Ovary (tissue), 9 donors: ENCODE results near the gene NRXN2. TPM values are rescaled to one million over a fixed set of nuclear protein-coding genes. Genes with fewer than 3 reads are reported as not detected.
A peak's percentile ranks its signal among the peaks of the same experiment; 100 is the strongest.

Experiments used
- DNase-seq, 5 donors: peaks; one replicate each; pipeline ENCODE4 v3.0.0-alpha.2; 2019 to 2020
- H3K27ac ChIP-seq, 2 donors: fragments of 200-600 bp; one replicate each; pipeline versions ENCODE4 v1.5.1 to v1.8.0; 2019 to 2022
- H3K27me3 ChIP-seq: fragments of 200-600 bp; one replicate; pipeline ENCODE4 v1.8.0; 2022
- H3K36me3 ChIP-seq: fragments of 200-600 bp; sonication (generic); one replicate; pipeline ENCODE4 v1.5.1; 2019
- H3K4me1 ChIP-seq: one replicate; pipeline ENCODE4 v1.8.1; 2013; ENCODE audit warnings: mild to moderate bottlenecking, moderate library complexity; ENCODE audit not compliant: insufficient read depth
- H3K4me3 ChIP-seq: fragments of 200-600 bp; sonication (generic); one replicate; pipeline ENCODE4 v1.5.1; 2017
- H3K9me3 ChIP-seq, 2 donors: fragments of 200-600 bp in 1 of 2; sonication (generic) in 1 of 2; one replicate each; pipeline versions ENCODE4 v1.5.1 to v1.8.1; 2013 to 2019; ENCODE audit warnings: mild to moderate bottlenecking in 1 of 2, moderate library complexity in 1 of 2
- EP300 ChIP-seq: sonication (generic); formaldehyde crosslinking; IDR thresholded peaks from one replicate; pipeline ENCODE4 v1.6.1; 2017; ENCODE audit warnings: antibody characterized with exemption
- POLR2A ChIP-seq: fragments of 450-650 bp; IDR thresholded peaks from one replicate; pipeline ENCODE4 v1.6.1; 2017; ENCODE audit warnings: antibody characterized with exemption, mild to moderate bottlenecking, moderate library complexity
- whole genome bisulfite sequencing, 3 donors: extraction: QIAGEN DNeasy Blood & Tissue Kit in 1 of 3; methylation state at CpG; one replicate each; pipeline versions ENCODE4 v1.1.5 to v1.1.7; 2013 to 2017; 5-methylcytosine and 5-hydroxymethylcytosine counted together
- intact Hi-C, 4 donors: fragments of 100-400 bp; cut with DNase I; formaldehyde crosslinking; loops; one replicate each; pipeline versions ENCODE4 v1.11.0 to v1.15.1; 2022 to 2023
- polyA plus RNA-seq, 2 donors: library from polyadenylated mRNA; stranded (reverse); fragments of 200-250 nt in 1 of 2; fragments of 350-450 nt in 1 of 2; fragmentation: Illumina TruSeq in 1 of 2; extraction: RNeasy Lipid Tissue Mini Kit (QIAGEN cat#74804) in 1 of 2; gene quantifications; one replicate each; pipeline ENCODE4 v1.2.3, GENCODE V29; 2013 to 2014
- total RNA-seq, 7 donors: library from RNA; depleted of rRNA in 2 of 7; stranded (reverse); fragments of >200 nt in 2 of 7; fragmentation: NEBNext Ultra II Directional in 3 of 7; extraction: Animal tissue kit (Norgen Biotek cat#: 25700) in 3 of 7; gene quantifications; one replicate each; pipeline versions ENCODE4 v1.1.0 to v1.2.4, GENCODE V29; 2016 to 2023
- TF ChIP-seq, protein P1 (sequence below), 3 donors: fragments of 450-650 bp in 2 of 3; fragments of 200-600 bp in 1 of 3; IDR thresholded peaks; one replicate each; pipeline versions ENCODE4 v1.5.1 to v1.8.0; 2016 to 2022; ENCODE audit warnings: antibody characterized with exemption in 3 of 3, mild to moderate bottlenecking in 1 of 3
- donor health status: DM: no; HTN: no; CAD: no; lungs with moderate emphysema.
- donor health status: DM: no; HTN: no; CAD: no.
- donor health status: Bipolar disorder and iron deficiency.
- donor health status: DM: yes; HTN: yes; CAD: no.
- donor health status: DM: no; HTN: no; CAD: no.
- donor health status: DM: yes; HTN: yes; CAD: no.

NRXN2 gene
- total and polyA plus RNA-seq, 9 donors, result 6.4 to 64.1 (median 19.7) TPM

GRCh38 chr11:64750361-64751054 is 27.5 kb upstream of the NRXN2 start:
- WGBS, 3 donors, result 92 to 96% (median 93%) methylated on average over 13 of the region's 13 CpGs
- TF ChIP-seq, protein P1, sequence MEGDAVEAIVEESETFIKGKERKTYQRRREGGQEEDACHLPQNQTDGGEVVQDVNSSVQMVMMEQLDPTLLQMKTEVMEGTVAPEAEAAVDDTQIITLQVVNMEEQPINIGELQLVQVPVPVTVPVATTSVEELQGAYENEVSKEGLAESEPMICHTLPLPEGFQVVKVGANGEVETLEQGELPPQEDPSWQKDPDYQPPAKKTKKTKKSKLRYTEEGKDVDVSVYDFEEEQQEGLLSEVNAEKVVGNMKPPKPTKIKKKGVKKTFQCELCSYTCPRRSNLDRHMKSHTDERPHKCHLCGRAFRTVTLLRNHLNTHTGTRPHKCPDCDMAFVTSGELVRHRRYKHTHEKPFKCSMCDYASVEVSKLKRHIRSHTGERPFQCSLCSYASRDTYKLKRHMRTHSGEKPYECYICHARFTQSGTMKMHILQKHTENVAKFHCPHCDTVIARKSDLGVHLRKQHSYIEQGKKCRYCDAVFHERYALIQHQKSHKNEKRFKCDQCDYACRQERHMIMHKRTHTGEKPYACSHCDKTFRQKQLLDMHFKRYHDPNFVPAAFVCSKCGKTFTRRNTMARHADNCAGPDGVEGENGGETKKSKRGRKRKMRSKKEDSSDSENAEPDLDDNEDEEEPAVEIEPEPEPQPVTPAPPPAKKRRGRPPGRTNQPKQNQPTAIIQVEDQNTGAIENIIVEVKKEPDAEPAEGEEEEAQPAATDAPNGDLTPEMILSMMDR (IDR thresholded peaks at IDR 0.05), result no peak
- TF ChIP-seq POLR2A (no peak), EP300 (no peak)
- Histone ChIP-seq H3K36me3 (no peaks in the 10 kb centered on the region), H3K27me3 (no peaks in the 10 kb centered on the region), H3K4me1 (peaks cover 3% of the 10 kb centered on the region), H3K27ac (no peak overlapping the region), H3K4me3 (no peak overlapping the region), H3K9me3 (no peaks in the 10 kb centered on the region)
- DNase-seq, result no peak
- intact Hi-C loops, result no loop called here

DNA sequence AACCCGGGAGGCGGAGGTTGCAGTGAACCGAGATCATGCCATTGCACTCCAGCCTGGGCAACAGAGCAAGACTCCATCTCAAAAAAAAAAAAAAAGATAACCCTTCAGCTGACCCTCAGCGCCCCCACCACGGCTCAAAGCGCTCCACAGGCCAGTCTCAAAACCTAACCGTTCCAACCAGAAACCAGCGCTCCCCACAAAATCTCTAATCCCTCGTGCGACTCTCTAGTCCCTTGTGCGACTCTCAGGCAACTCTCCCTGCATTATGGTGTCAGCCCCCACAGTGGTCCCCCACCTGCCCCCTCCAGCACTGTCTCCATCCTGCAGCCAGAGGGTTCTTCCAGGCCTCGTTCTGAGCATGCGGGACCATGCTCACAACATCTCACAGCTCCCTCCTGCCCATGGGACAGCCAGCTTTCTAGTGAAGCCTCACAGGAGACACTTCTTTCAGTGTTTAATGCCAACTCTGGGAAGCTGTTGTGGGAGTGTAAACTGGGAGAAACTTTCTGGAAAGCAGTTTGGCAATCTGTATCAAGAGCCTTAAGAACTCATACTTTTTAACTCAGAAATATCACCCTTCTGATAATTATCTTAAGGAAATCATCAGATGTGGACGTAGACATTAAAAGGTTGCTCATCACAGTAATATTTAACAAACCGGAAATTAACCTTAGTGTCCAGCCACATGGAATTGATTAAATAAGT is 25.1 kb upstream of the NRXN2 start:
- Histone ChIP-seq H3K4me3 (no peak overlapping the region), H3K9me3 (no peaks in the 10 kb centered on the region), H3K27me3 (no peaks in the 10 kb centered on the region), H3K27ac (no peak overlapping the region), H3K36me3 (no peaks in the 10 kb centered on the region), H3K4me1 (peaks cover 11% of the 10 kb centered on the region)
- TF ChIP-seq, protein P1 (IDR thresholded peaks at IDR 0.05), result no peak
- intact Hi-C loops, result no loop called here
- WGBS, 3 donors, result 56 to 58% (median 57%) methylated on average over 15 of the region's 15 CpGs
- DNase-seq, result peak in 1 of 5 donors; percentile 32

- no peaks in the 10 kb centered on the region for H3K9me3 ChIP-seq
- TF ChIP-seq POLR2A (no peak), EP300 (no peak)
- TF ChIP-seq, protein P1 (IDR thresholded peaks at IDR 0.05), result no peak
- no peak overlapping the region for H3K4me3 ChIP-seq
- intact Hi-C loops, result no loop called here
- no peak overlapping the region for H3K27ac ChIP-seq
- WGBS, 3 donors, result 78 to 85% (median 79%) methylated on average over 7 to 10 of the region's 10 CpGs
- no peaks in the 10 kb centered on the region for H3K27me3 ChIP-seq
- peaks cover 11% of the 10 kb centered on the region for H3K4me1 ChIP-seq
- no peak for DNase-seq
- H3K36me3 ChIP-seq, result no peaks in the 10 kb centered on the region
These were observed 23.5 kb upstream of the NRXN2 start for GRCh38 chr11:64746486-64746885.

GRCh38 chr11:64745521-64746328 is 22.7 kb upstream of the NRXN2 start:
- intact Hi-C loops, result no loop called here
- Histone ChIP-seq H3K4me3 (peak overlapping the region; percentile 44), H3K4me1 (peaks cover 11% of the 10 kb centered on the region), H3K27ac (peak overlapping the region in 1 of 2 donors; percentile 19), H3K9me3 (no peaks in the 10 kb centered on the region), H3K27me3 (no peaks in the 10 kb centered on the region), H3K36me3 (no peaks in the 10 kb centered on the region)
- WGBS, 3 donors, result 1 to 2% (median 1%) methylated on average over 48 to 52 of the region's 52 CpGs
- TF ChIP-seq, protein P1 (IDR thresholded peaks at IDR 0.05), result no peak
- TF ChIP-seq EP300, result no peak
- TF ChIP-seq POLR2A, result no peak
- DNase-seq, result peak; percentile 55 to 79 (median 77)
